PC-3 (cell line): Measurements from ENCODE around the gene ANKRD2. TPM values are rescaled to one million over a fixed set of nuclear protein-coding genes. Genes with fewer than 3 reads are reported as not detected.

ENCODE experiments used
- ATAC-seq: fragments of 200-7000 bp; cut with Tn5 transposase; 2 replicates; pipeline ENCODE4 v1.9.1; 2020; ENCODE audit warnings: mild to moderate bottlenecking, moderate library complexity
- BruUV-seq: library from RNA; stranded (reverse); fragments of 400-500 nt; replicated peaks from 2 replicates; lab custom pipeline; 2021; lab: Mats Ljungman, UMichigan
- CTCF ChIA-PET: fragments of 300-600 bp; sonication (Branson Sonifier 250); formaldehyde crosslinking; loops from one replicate; lab custom pipeline; 2022; ENCODE audit warnings: antibody characterized with exemption; lab: Charles Lee
- POLR2A ChIA-PET: fragments of 300-600 bp; sonication (Branson Sonifier 250); formaldehyde crosslinking; loops from one replicate; lab custom pipeline; 2022; ENCODE audit warnings: antibody characterized with exemption; ENCODE audit not compliant: unreplicated experiment; lab: Charles Lee
- DNase-seq: peaks from one replicate; pipeline ENCODE4 v3.0.0-alpha.2; 2015
- H2AFZ ChIP-seq: fragments of 300-600 bp; sonication (generic); 2 replicates; pipeline ENCODE4 v1.6.0; 2016; ENCODE audit warnings: antibody characterized with exemption, low read length
- H3F3A ChIP-seq: fragments of 300-600 bp; sonication (generic); one replicate; pipeline ENCODE4 v1.6.0; 2017; ENCODE audit warnings: antibody characterized with exemption, low read length, control low read depth, mild to moderate bottlenecking; ENCODE audit not compliant: unreplicated experiment
- H3K27ac ChIP-seq: fragments of 300-600 bp; sonication (generic); 2 replicates; pipeline ENCODE4 v1.5.1; 2016; ENCODE audit warnings: mild to moderate bottlenecking, low read length
- H3K27me3 ChIP-seq: fragments of 300-600 bp; sonication (generic); 2 replicates; pipeline ENCODE4 v1.6.1; 2016; ENCODE audit warnings: low read length, mixed read lengths
- H3K36me3 ChIP-seq: fragments of 300-600 bp; sonication (generic); 2 replicates; pipeline ENCODE4 v1.6.1; 2016; ENCODE audit warnings: low read depth, mixed run types, low read length, mixed read lengths
- H3K4me1 ChIP-seq: fragments of 300-600 bp; sonication (generic); 2 replicates; pipeline ENCODE4 v1.5.1; 2016; ENCODE audit warnings: low read length; ENCODE audit not compliant: insufficient read depth
- H3K4me2 ChIP-seq: fragments of 300-600 bp; sonication (generic); 2 replicates; pipeline ENCODE4 v1.6.0; 2016; ENCODE audit warnings: low read length
- H3K4me3 ChIP-seq: fragments of 300-600 bp; sonication (generic); 2 replicates; pipeline ENCODE4 v1.5.1; 2016; ENCODE audit warnings: mild to moderate bottlenecking, low read length, mixed read lengths
- H3K79me2 ChIP-seq: fragments of 300-600 bp; sonication (generic); 2 replicates; pipeline ENCODE4 v1.6.1; 2017; ENCODE audit warnings: low read length, mixed read lengths
- H3K9ac ChIP-seq: fragments of 300-600 bp; sonication (generic); 2 replicates; pipeline ENCODE4 v1.6.0; 2016; ENCODE audit warnings: mild to moderate bottlenecking, low read length
- H3K9me2 ChIP-seq: fragments of 300-600 bp; sonication (generic); replicated peaks from 2 replicates; pipeline ENCODE4 v1.6.1; 2016; ENCODE audit warnings: mixed run types, low read length, mixed read lengths
- H3K9me3 ChIP-seq: fragments of 300-600 bp; sonication (generic); 2 replicates; pipeline ENCODE4 v1.6.1; 2016; ENCODE audit warnings: low read length, mixed read lengths
- H4K20me1 ChIP-seq: fragments of 300-600 bp; sonication (generic); 2 replicates; pipeline ENCODE4 v1.6.1; 2016; ENCODE audit warnings: low read length, mixed read lengths
- CTCF ChIP-seq: fragments of 300-600 bp; sonication (generic); conservative IDR thresholded peaks from 2 replicates; pipeline ENCODE4 v1.5.1; 2017; ENCODE audit warnings: antibody characterized with exemption, low read depth, mild to moderate bottlenecking, low read length
- EZH2 ChIP-seq: fragments of 300-600 bp; sonication (generic); IDR thresholded peaks from one replicate; pipeline ENCODE4 v1.6.1; 2017; ENCODE audit warnings: antibody characterized with exemption, mild to moderate bottlenecking, low read length; ENCODE audit not compliant: unreplicated experiment
- EZH2phosphoT487 ChIP-seq: fragments of 300-600 bp; sonication (generic); IDR thresholded peaks from 2 replicates; pipeline ENCODE4 v1.6.1; 2018; ENCODE audit warnings: mild to moderate bottlenecking, antibody characterized with exemption, low read length, borderline replicate concordance
- intact Hi-C: fragments of 100-400 bp; cut with micrococcal nuclease; formaldehyde crosslinking; loops from 2 replicates; pipeline ENCODE4 v1.9.0; 2023
- total RNA-seq: library from RNA; depleted of rRNA; stranded (reverse); fragments of >200 nt; gene quantifications from 2 replicates; pipeline ENCODE4 v1.2.3, GENCODE V29; 2014

ANKRD2 gene
- total RNA-seq, 1 experiment from 2014 or later, result 1.8 TPM

DNA sequence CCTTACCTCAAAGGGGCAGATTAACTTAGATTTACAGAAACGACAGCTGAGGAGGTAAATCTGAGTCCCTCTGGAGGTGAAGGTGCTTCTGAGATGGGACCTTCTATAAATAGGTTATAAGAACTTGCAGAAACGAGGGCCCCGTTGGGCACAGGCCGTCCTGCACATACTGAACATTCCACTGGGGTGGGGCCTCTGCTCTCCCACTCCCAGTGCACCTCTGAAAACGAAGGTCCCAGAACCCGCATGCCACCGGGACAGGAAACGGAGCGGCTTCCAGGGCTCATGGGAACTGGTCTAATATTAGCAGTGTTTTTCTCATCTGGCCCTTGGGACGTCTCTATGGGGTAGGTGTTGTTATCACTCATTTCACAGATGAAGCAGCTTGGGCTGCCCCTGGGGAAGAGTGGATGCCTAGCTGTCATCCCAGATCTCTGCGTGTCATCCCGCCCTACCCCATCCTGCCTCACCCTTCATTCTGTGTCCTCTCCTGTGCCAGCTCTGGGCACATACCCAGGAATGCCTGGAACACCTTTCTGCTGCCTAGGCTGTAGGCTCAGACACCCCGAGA is 36.5 kb downstream of the ANKRD2 start:
- BruUV-seq, result no TSS peak
- no peak overlapping the region for H2AFZ ChIP-seq
- intact Hi-C loops, result no loop called here
- peak; percentile 36 for ATAC-seq
- H3K36me3 ChIP-seq, result no peaks in the 10 kb centered on the region
- no peaks in the 10 kb centered on the region for H3K79me2 ChIP-seq
- H3K4me3 ChIP-seq, result no peak overlapping the region
- H3K27ac ChIP-seq, result no peak overlapping the region
- ChIA-PET CTCF (interaction anchor here (0.6 kb wide), 1 partner anchor 330 kb away, joined by 5 read pairs; no protein-coding TSS in a partner anchor), POLR2A (no interaction called here)
- H3K9ac ChIP-seq, result no peak overlapping the region
- H3K4me1 ChIP-seq, result no peaks in the 10 kb centered on the region
- no peaks in the 10 kb centered on the region for H3K27me3 ChIP-seq
- DNase-seq, result no peak
- no peaks in the 10 kb centered on the region for H4K20me1 ChIP-seq
- H3K4me2 ChIP-seq, result no peak overlapping the region
- TF ChIP-seq CTCF (no peak), EZH2 (no peak), EZH2phosphoT487 (no peak)
- H3K9me2 ChIP-seq, result no peaks in the 10 kb centered on the region
- H3F3A ChIP-seq, result no peaks in the 10 kb centered on the region
- no peaks in the 10 kb centered on the region for H3K9me3 ChIP-seq

DNA sequence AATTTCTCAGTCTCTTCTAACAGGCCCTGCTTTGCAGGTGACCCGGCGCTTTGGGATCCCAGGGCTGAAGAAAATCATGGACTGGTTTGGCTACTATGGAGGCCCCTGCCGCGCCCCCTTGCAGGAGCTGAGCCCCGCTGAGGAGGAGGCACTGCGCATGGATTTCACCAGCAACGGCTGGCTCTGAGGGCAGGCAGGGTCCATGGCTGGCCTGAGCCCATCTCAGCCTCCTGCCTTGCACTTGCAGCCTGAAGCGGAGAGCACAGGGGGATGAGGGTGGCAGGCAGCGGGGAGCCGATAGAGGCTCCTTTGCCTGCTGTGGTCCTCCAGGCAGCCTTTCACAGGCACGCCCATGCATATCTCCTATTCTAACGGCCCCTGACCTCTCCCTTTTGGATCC is 38.9 kb downstream of the ANKRD2 start:
- no peaks in the 10 kb centered on the region for H3F3A ChIP-seq
- CTCF ChIA-PET, result no interaction called here
- no peaks in the 10 kb centered on the region for H3K36me3 ChIP-seq
- TF ChIP-seq EZH2phosphoT487, result no peak
- no peak for TF ChIP-seq CTCF
- TF ChIP-seq EZH2, result no peak
- ATAC-seq (no peak), DNase-seq (no peak)
- no peak overlapping the region for H3K4me3 ChIP-seq
- H3K9me2 ChIP-seq, result no peaks in the 10 kb centered on the region
- H3K4me1 ChIP-seq, result no peaks in the 10 kb centered on the region
- H3K27me3 ChIP-seq, result no peaks in the 10 kb centered on the region
- no peak overlapping the region for H3K4me2 ChIP-seq
- H3K9ac ChIP-seq, result no peak overlapping the region
- H3K9me3 ChIP-seq, result no peaks in the 10 kb centered on the region
- no peak overlapping the region for H2AFZ ChIP-seq
- no peaks in the 10 kb centered on the region for H3K79me2 ChIP-seq
- no TSS peak for BruUV-seq
- H4K20me1 ChIP-seq, result no peaks in the 10 kb centered on the region
- no peak overlapping the region for H3K27ac ChIP-seq
- POLR2A ChIA-PET, result no interaction called here
- intact Hi-C loops, result loop anchor here (10.0 kb wide), 1 partner anchor 57 kb away; no protein-coding TSS in a partner anchor

- peak; percentile 98 for ATAC-seq
- peak; percentile 72 for DNase-seq
- H3K4me1 ChIP-seq, result no peaks in the 10 kb centered on the region
- H3K4me3 ChIP-seq, result no peak overlapping the region
- H4K20me1 ChIP-seq, result no peaks in the 10 kb centered on the region
- no peaks in the 10 kb centered on the region for H3F3A ChIP-seq
- H3K9me2 ChIP-seq, result no peaks in the 10 kb centered on the region
- intact Hi-C loops, result loop anchor here (1.0 to 10.0 kb wide), 4 partner anchors 38 to 206 kb away; no protein-coding TSS in a partner anchor
- BruUV-seq, result no TSS peak
- ChIA-PET CTCF (interaction anchor here (0.6 to 1.5 kb wide), 3 partner anchors 41 to 179 kb away, joined by 3 to 9 read pairs (median 4); partner anchors contain the start of gene ANKRD2), POLR2A (no interaction called here)
- H3K4me2 ChIP-seq, result no peak overlapping the region
- H2AFZ ChIP-seq, result no peak overlapping the region
- no peaks in the 10 kb centered on the region for H3K9me3 ChIP-seq
- H3K79me2 ChIP-seq, result no peaks in the 10 kb centered on the region
- TF ChIP-seq EZH2phosphoT487, result no peak
- TF ChIP-seq CTCF, result peak; percentile 75
- no peak overlapping the region for H3K9ac ChIP-seq
- no peaks in the 10 kb centered on the region for H3K27me3 ChIP-seq
- no peaks in the 10 kb centered on the region for H3K36me3 ChIP-seq
- H3K27ac ChIP-seq, result no peak overlapping the region
These were observed 39.8 kb downstream of the ANKRD2 start for GRCh38 chr10:97612386-97612785.
